HepG2 (cell line): ENCODE data around the gene TNFSF15. TPM values are rescaled to one million over a fixed set of nuclear protein-coding genes. Genes with fewer than 3 reads are reported as not detected.

Source experiments
- ATAC-seq: fragments of 200-7000 bp; cut with Tn5 transposase; 3 replicates; pipeline ENCODE4 v1.9.1; 2020; ENCODE audit warnings: mild to moderate bottlenecking, moderate library complexity
- BruUV-seq: library from RNA; stranded (reverse); fragments of 400-500 nt; replicated peaks from 2 replicates; lab custom pipeline; 2021; lab: Mats Ljungman, UMichigan
- CTCF ChIA-PET: fragments of 300-600 bp; formaldehyde crosslinking; extraction: SDS; loops from one replicate; lab custom pipeline; 2021; ENCODE audit warnings: low total read pairs, inconsistent platforms, low intra/inter-chr PET ratio; lab: Yijun Ruan, JAX
- POLR2A ChIA-PET: fragments of 350-600 bp; sonication (Branson Sonifier 250); formaldehyde crosslinking; loops from one replicate; lab custom pipeline; 2020; ENCODE audit warnings: antibody characterized with exemption, inconsistent platforms; lab: Yijun Ruan, JAX
- DNase-seq: peaks from one replicate; pipeline ENCODE4 v3.0.0-alpha.2; 2015; ENCODE audit warnings: low spot score
- FAIRE-seq: peaks from 3 replicates; lab custom pipeline; 2011; peaks lifted over from hg19 to GRCh38; lab: Jason Lieb, UNC
- H2AFZ ChIP-seq: one replicate; pipeline ENCODE4 v1.6.1; 2011; ENCODE audit warnings: low read length, inconsistent platforms
- H3K27ac ChIP-seq: fragments of 300-600 bp; 3 replicates; pipeline ENCODE4 v1.8.0; 2011; ENCODE audit warnings: mixed run types, mild to moderate bottlenecking, mixed read lengths, low read length, inconsistent platforms; ENCODE audit not compliant: insufficient read depth; ENCODE audit errors: extremely low read length
- H3K27me3 ChIP-seq, 2 experiments: fragments of 200-600 bp in 1 of 2; 2 replicates in 1 of 2; 3 replicates in 1 of 2; pipeline versions ENCODE4 v1.6.0 to v1.8.0; 2011; ENCODE audit warnings: low read length in 2 of 2, mild to moderate bottlenecking in 2 of 2, moderate library complexity in 2 of 2, inconsistent platforms in 1 of 2; ENCODE audit not compliant: insufficient read depth in 2 of 2, control insufficient read depth in 1 of 2
- H3K36me3 ChIP-seq, 2 experiments: fragments of 200-600 bp in 1 of 2; replicated peaks in 1 of 2; 2 replicates in 1 of 2; 3 replicates in 1 of 2; pipeline versions ENCODE4 v1.5.1 to v1.8.0; 2011; ENCODE audit warnings: low read length in 2 of 2, inconsistent platforms in 1 of 2; ENCODE audit not compliant: insufficient read depth in 2 of 2, control insufficient read depth in 1 of 2
- H3K4me1 ChIP-seq: 2 replicates; pipeline ENCODE4 v1.5.1; 2012; ENCODE audit warnings: low read length, inconsistent platforms; ENCODE audit not compliant: insufficient read depth
- H3K4me2 ChIP-seq: 2 replicates; pipeline ENCODE4 v1.6.0; 2011; ENCODE audit warnings: low read depth, low read length, inconsistent platforms
- H3K4me3 ChIP-seq, 3 experiments: fragments of 200-600 bp in 1 of 3; sonication (generic), shearing (Covaris generic) in 1 of 3; replicated peaks in 1 of 3; 2 replicates each; pipeline ENCODE4 v1.5.1; 2011 to 2016; ENCODE audit warnings: low read length in 3 of 3, inconsistent platforms in 2 of 3, low read depth in 2 of 3, mild to moderate bottlenecking in 2 of 3, control low read depth in 1 of 3, mixed read lengths in 1 of 3; ENCODE audit not compliant: insufficient read depth in 1 of 3
- H3K79me2 ChIP-seq: one replicate; pipeline ENCODE4 v1.6.1; 2011; ENCODE audit warnings: low read length, inconsistent platforms; ENCODE audit not compliant: insufficient read depth
- H3K9ac ChIP-seq: 2 replicates; pipeline ENCODE4 v1.6.0; 2011; ENCODE audit warnings: mild to moderate bottlenecking, low read depth, low read length, inconsistent platforms; ENCODE audit not compliant: insufficient read depth
- H3K9me3 ChIP-seq: 2 replicates; pipeline ENCODE4 v1.5.1; 2012; ENCODE audit warnings: mild to moderate bottlenecking, low read length
- H4K20me1 ChIP-seq: 2 replicates; pipeline ENCODE4 v1.6.0; 2011; ENCODE audit warnings: inconsistent platforms, mild to moderate bottlenecking, low read length, moderate library complexity; ENCODE audit not compliant: insufficient read depth
- ARNT2 ChIP-seq: sonication (generic); formaldehyde crosslinking; IDR thresholded peaks from 2 replicates; pipeline ENCODE4 v1.8.0; 2022; ENCODE audit warnings: mild to moderate bottlenecking, low read depth, missing genetic modification reagents, moderate library complexity
- CEBPG ChIP-seq: IDR thresholded peaks from 2 replicates; pipeline ENCODE4 v1.6.1; 2016
- HMGA1 ChIP-seq: sonication (generic); formaldehyde crosslinking; conservative IDR thresholded peaks from 2 replicates; pipeline ENCODE4 v1.4.0; 2020; ENCODE audit warnings: missing genetic modification reagents
- IKZF4 ChIP-seq: sonication (generic); formaldehyde crosslinking; IDR thresholded peaks from 2 replicates; pipeline ENCODE4 v1.5.1; 2020; ENCODE audit warnings: borderline replicate concordance, mild to moderate bottlenecking, low read depth, missing genetic modification reagents; ENCODE audit errors: not compliant biosample characterization
- JARID2 ChIP-seq: sonication (generic); formaldehyde crosslinking; IDR thresholded peaks from 2 replicates; pipeline ENCODE4 v1.8.1; 2023; ENCODE audit warnings: missing genetic modification reagents, inconsistent platforms; ENCODE audit not compliant: insufficient replicate concordance
- KDM6A ChIP-seq: IDR thresholded peaks from 2 replicates; pipeline ENCODE4 v1.6.1; 2016; ENCODE audit warnings: low read depth
- MAZ ChIP-seq, 2 experiments: sonication (generic) in 1 of 2; formaldehyde crosslinking in 1 of 2; IDR thresholded peaks; 2 replicates each; pipeline versions ENCODE4 v1.5.0 to v1.6.1; 2012 to 2020; ENCODE audit warnings: low read depth in 2 of 2, mild to moderate bottlenecking in 2 of 2, borderline replicate concordance in 1 of 2, improper control_type of control experiment in 1 of 2, low read length in 1 of 2, missing genetic modification reagents in 1 of 2, moderate library complexity in 1 of 2
- MED13 ChIP-seq: sonication (generic); formaldehyde crosslinking; IDR thresholded peaks from 2 replicates; pipeline ENCODE4 v1.5.0; 2020; ENCODE audit warnings: missing genetic modification reagents
- MYNN ChIP-seq: sonication (generic); formaldehyde crosslinking; IDR thresholded peaks from 2 replicates; pipeline ENCODE4 v1.4.0; 2020; ENCODE audit warnings: mild to moderate bottlenecking, low read depth, missing genetic modification reagents
- SKI ChIP-seq: fragments of 450-650 bp; IDR thresholded peaks from one replicate; pipeline ENCODE4 v1.6.1; 2018; ENCODE audit warnings: mild to moderate bottlenecking; ENCODE audit not compliant: partially characterized antibody
- ZNF264 ChIP-seq: sonication (generic); formaldehyde crosslinking; IDR thresholded peaks from 2 replicates; pipeline ENCODE4 v1.4.0; 2020; ENCODE audit warnings: missing genetic modification reagents
- ZNF350 ChIP-seq: sonication (generic); formaldehyde crosslinking; IDR thresholded peaks from 2 replicates; pipeline ENCODE4 v1.4.0; 2020; ENCODE audit warnings: mild to moderate bottlenecking, low read depth, missing genetic modification reagents, borderline replicate concordance
- ZNF432 ChIP-seq: sonication (generic); formaldehyde crosslinking; IDR thresholded peaks from 2 replicates; pipeline ENCODE4 v1.5.0; 2020; ENCODE audit warnings: missing genetic modification reagents, mild to moderate bottlenecking, borderline replicate concordance
- ZNF720 ChIP-seq: sonication (generic); formaldehyde crosslinking; IDR thresholded peaks from 2 replicates; pipeline ENCODE4 v1.4.0; 2020; ENCODE audit warnings: missing genetic modification reagents
- ZNF816 ChIP-seq: sonication (generic); formaldehyde crosslinking; IDR thresholded peaks from 2 replicates; pipeline ENCODE4 v1.8.0; 2022; ENCODE audit warnings: missing genetic modification reagents, mild to moderate bottlenecking, borderline replicate concordance
- WGBS: methylation state at CpG from one replicate; pipeline ENCODE4 v1.1.6; 2017; ENCODE audit warnings: low lambda C conversion rate; 5-methylcytosine and 5-hydroxymethylcytosine counted together
- in situ Hi-C: cut with HindIII; loops from 2 replicates; pipeline ENCODE4 v1.10.0; 2017; ENCODE audit warnings: low pct_unique_long_range_greater_than_20kb; ENCODE audit not compliant: extremely low pct_ligation_motif_present
- intact Hi-C: fragments of 100-400 bp; cut with micrococcal nuclease; formaldehyde crosslinking; loops from one replicate; pipeline ENCODE4 v1.10.0; 2022; ENCODE audit not compliant: unreplicated experiment
- polyA plus RNA-seq, 8 experiments: library from polyadenylated mRNA; depleted of rRNA in 3 of 8; stranded (reverse) in 7 of 8; unstranded in 1 of 8; fragments of >200 nt; fragmentation: Illumina TruSeq in 4 of 8; extraction: Trizol in 4 of 8; gene quantifications; 2 replicates each; pipeline versions ENCODE4 v1.2.1 to v1.2.3, GENCODE V29; 2011 to 2016; ENCODE audit warnings: low read depth in 4 of 8, missing spikeins in 1 of 8, mixed read lengths in 1 of 8; ENCODE audit not compliant: insufficient read depth in 1 of 8
- total RNA-seq, 5 experiments: library from RNA; depleted of rRNA; stranded (reverse); fragments of >200 nt; fragmentation: Illumina TruSeq; extraction: Trizol; gene quantifications; 2 replicates each; pipeline ENCODE4 v1.2.3, GENCODE V29; 2016; ENCODE audit warnings: low read depth in 1 of 5
- TF ChIP-seq, protein P1 (sequence below): sonication (generic); formaldehyde crosslinking; IDR thresholded peaks from 2 replicates; pipeline ENCODE4 v1.5.0; 2020; ENCODE audit warnings: mild to moderate bottlenecking, missing genetic modification reagents, borderline replicate concordance
- TF ChIP-seq, protein P2 (sequence below): sonication (generic); formaldehyde crosslinking; IDR thresholded peaks from 2 replicates; pipeline ENCODE4 v1.5.0; 2020; ENCODE audit warnings: missing genetic modification reagents
- TF ChIP-seq, protein P3 (sequence below): sonication (generic); formaldehyde crosslinking; IDR thresholded peaks from 2 replicates; pipeline ENCODE4 v1.4.0; 2020; ENCODE audit warnings: missing genetic modification reagents, borderline replicate concordance

TNFSF15 gene
- total and polyA plus RNA-seq, 2 of the 13 experiments (the other 11 are each of a cell fraction or from before 2014, with no cell fraction given): 0.02 to 0.03 TPM

DNA sequence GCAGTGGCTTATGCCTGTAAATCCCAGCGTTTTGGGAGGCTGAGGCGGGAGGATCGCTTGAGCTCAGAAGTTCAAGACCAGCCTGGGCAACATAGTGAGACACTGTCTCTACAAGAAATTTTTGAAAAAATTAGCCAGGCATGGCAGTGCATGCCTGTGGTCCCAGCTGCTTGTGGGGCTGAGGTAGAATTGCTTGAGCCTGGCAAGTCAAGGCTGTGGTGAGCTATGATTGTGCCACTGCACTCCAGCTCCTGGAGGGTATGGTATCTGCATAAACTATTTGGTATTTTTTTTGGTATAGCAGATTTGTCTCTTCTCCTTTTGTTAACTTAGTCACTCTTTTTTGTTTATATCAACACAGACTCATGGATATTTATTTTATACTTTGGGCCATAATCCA lies 62.4 kb downstream of the TNFSF15 start (continued):
- TF ChIP-seq ZNF350 (CRISPR knock-in tag) (no peak), ARNT2 (CRISPR knock-in tag) (no peak), HMGA1 (CRISPR knock-in tag) (no peak), ZNF432 (CRISPR knock-in tag) (no peak), MAZ (IDR thresholded peaks at IDR 0.05; ENCODE audit: borderline replicate concordance, low read depth, low read length) (no peak), MAZ (CRISPR knock-in tag; IDR thresholded peaks at IDR 0.05; ENCODE audit: low read depth) (no peak), MED13 (CRISPR knock-in tag) (no peak)
- TF ChIP-seq, protein P1, sequence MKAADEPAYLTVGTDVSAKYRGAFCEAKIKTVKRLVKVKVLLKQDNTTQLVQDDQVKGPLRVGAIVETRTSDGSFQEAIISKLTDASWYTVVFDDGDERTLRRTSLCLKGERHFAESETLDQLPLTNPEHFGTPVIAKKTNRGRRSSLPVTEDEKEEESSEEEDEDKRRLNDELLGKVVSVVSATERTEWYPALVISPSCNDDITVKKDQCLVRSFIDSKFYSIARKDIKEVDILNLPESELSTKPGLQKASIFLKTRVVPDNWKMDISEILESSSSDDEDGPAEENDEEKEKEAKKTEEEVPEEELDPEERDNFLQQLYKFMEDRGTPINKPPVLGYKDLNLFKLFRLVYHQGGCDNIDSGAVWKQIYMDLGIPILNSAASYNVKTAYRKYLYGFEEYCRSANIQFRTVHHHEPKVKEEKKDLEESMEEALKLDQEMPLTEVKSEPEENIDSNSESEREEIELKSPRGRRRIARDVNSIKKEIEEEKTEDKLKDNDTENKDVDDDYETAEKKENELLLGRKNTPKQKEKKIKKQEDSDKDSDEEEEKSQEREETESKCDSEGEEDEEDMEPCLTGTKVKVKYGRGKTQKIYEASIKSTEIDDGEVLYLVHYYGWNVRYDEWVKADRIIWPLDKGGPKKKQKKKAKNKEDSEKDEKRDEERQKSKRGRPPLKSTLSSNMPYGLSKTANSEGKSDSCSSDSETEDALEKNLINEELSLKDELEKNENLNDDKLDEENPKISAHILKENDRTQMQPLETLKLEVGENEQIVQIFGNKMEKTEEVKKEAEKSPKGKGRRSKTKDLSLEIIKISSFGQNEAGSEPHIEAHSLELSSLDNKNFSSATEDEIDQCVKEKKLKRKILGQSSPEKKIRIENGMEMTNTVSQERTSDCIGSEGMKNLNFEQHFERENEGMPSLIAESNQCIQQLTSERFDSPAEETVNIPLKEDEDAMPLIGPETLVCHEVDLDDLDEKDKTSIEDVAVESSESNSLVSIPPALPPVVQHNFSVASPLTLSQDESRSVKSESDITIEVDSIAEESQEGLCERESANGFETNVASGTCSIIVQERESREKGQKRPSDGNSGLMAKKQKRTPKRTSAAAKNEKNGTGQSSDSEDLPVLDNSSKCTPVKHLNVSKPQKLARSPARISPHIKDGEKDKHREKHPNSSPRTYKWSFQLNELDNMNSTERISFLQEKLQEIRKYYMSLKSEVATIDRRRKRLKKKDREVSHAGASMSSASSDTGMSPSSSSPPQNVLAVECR (CRISPR knock-in tag): no peak

DNA sequence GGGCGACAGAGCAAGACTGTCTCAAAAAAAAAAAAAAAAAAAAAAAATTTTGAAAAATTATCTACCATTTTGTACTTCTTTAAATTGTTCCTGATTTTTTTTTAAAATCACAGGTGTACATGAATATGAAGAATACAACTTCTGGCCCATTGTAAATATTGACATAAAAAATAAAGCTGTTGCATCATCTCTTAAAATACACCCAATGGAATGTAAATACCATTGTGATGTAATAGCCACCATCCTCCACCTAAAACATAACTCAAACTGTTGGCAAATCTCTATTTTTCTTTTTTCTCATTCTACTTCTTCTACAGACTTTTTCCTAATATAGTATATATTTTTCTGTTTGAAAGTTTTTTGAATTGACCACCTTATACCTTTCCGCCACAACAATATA lies 62.9 kb downstream of the TNFSF15 start:
- intact Hi-C loops (no loop called here), in situ Hi-C loops (no loop called here)
- Histone ChIP-seq H2AFZ (no peak overlapping the region), H3K4me3 (no peak overlapping the region), H3K4me1 (peaks cover 5% of the 10 kb centered on the region; the same call in 1 of the 2 replicates), H3K9me3 (no peaks in the 10 kb centered on the region), H3K27me3 (no peaks in the 10 kb centered on the region), H3K36me3 (no peaks in the 10 kb centered on the region), H4K20me1 (no peaks in the 10 kb centered on the region), H3K9ac (no peak overlapping the region), H3K4me2 (no peak overlapping the region), H3K27ac (no peak overlapping the region), H3K79me2 (no peaks in the 10 kb centered on the region)
- FAIRE-seq (no peak), DNase-seq (no peak), ATAC-seq (no peak)
- CTCF ChIA-PET: no interaction called here
- POLR2A ChIA-PET: no interaction called here
- WGBS: 48% methylated on average over 2 of the region's 2 CpGs
- BruUV-seq: no TSS peak
- TF ChIP-seq MYNN (CRISPR knock-in tag) (no peak), ZNF264 (no peak), CEBPG (CRISPR knock-in tag) (peak; percentile 59), SKI (no peak), KDM6A (CRISPR knock-in tag) (no peak), IKZF4 (no peak), ZNF816 (CRISPR knock-in tag) (no peak), ZNF720 (CRISPR knock-in tag) (no peak), JARID2 (CRISPR knock-in tag) (no peak)
- TF ChIP-seq, protein P2, sequence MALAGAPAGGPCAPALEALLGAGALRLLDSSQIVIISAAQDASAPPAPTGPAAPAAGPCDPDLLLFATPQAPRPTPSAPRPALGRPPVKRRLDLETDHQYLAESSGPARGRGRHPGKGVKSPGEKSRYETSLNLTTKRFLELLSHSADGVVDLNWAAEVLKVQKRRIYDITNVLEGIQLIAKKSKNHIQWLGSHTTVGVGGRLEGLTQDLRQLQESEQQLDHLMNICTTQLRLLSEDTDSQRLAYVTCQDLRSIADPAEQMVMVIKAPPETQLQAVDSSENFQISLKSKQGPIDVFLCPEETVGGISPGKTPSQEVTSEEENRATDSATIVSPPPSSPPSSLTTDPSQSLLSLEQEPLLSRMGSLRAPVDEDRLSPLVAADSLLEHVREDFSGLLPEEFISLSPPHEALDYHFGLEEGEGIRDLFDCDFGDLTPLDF (CRISPR knock-in tag): no peak
- TF ChIP-seq, protein P3, sequence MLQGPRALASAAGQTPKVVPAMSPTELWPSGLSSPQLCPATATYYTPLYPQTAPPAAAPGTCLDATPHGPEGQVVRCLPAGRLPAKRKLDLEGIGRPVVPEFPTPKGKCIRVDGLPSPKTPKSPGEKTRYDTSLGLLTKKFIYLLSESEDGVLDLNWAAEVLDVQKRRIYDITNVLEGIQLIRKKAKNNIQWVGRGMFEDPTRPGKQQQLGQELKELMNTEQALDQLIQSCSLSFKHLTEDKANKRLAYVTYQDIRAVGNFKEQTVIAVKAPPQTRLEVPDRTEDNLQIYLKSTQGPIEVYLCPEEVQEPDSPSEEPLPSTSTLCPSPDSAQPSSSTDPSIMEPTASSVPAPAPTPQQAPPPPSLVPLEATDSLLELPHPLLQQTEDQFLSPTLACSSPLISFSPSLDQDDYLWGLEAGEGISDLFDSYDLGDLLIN: no peak
